Measurements from ENCODE around the gene PTGDS. TPM values are rescaled to one million over a fixed set of nuclear protein-coding genes. Genes with fewer than 3 reads are reported as not detected.
A peak's percentile ranks its signal among the peaks of the same experiment; 100 is the strongest.

The PTGDS gene
- total RNA-seq, 1 experiment from 2014 or later: 2.2 TPM

GRCh38 chr9:136991993-136992818 is 14.9 kb downstream of the PTGDS start, which contains the start of gene PAXX:
PAXX (plus strand) TSS chr9:136992422; CDS start chr9:136992444, 22 bp downstream.
- peak within 1 kb of the TSS; percentile 72 for H3K4me3 Mint-ChIP-seq
- ATAC-seq: peak; percentile 90
- H3K27me3 Mint-ChIP-seq (ENCODE audit: low read depth): peaks cover 34% of the 10 kb centered on the region
- peak; percentile 93 for DNase-seq (ENCODE audit: low spot score)
- ChIA-PET CTCF (interaction anchor here (0.5 to 4.8 kb wide), 27 partner anchors 8 to 431 kb away, joined by 3 to 34 read pairs (median 4); partner anchors contain the start of genes AJM1, EDF1, ENTPD2 and EXD3), POLR2A (interaction anchor here (0.6 to 1.6 kb wide), 3 partner anchors 9 to 26 kb away, joined by 4 to 6 read pairs (median 4); no protein-coding TSS in a partner anchor)
- H3K27ac Mint-ChIP-seq: no peak within 1 kb of the TSS
- no peaks in the 10 kb centered on the region for H3K36me3 Mint-ChIP-seq
- H3K9me3 Mint-ChIP-seq: peaks cover 9% of the 10 kb centered on the region
- H3K4me1 Mint-ChIP-seq: no peaks in the 10 kb centered on the region; the same call in 1 of the 2 replicates
- no peak for TF ChIP-seq ETV6 (CRISPR knock-in tag; IDR thresholded peaks at IDR 0.05)
- TF ChIP-seq E2F1 (CRISPR knock-in tag; IDR thresholded peaks at IDR 0.05): no peak
- TF ChIP-seq CREB1 (CRISPR knock-in tag; IDR thresholded peaks at IDR 0.05): no peak
- TF ChIP-seq USF1 (CRISPR knock-in tag; IDR thresholded peaks at IDR 0.05): no peak
- no peak for TF ChIP-seq JUN (CRISPR knock-in tag; IDR thresholded peaks at IDR 0.05)
- no peak for TF ChIP-seq NR3C1 (CRISPR knock-in tag; conservative IDR thresholded peaks at IDR 0.05; ENCODE audit: low read depth)
- TF ChIP-seq AR (CRISPR knock-in tag; IDR thresholded peaks at IDR 0.05): no peak
- no peak for TF ChIP-seq MLX (CRISPR knock-in tag; IDR thresholded peaks at IDR 0.05)
- no peak for TF ChIP-seq ZNF512 (CRISPR knock-in tag; IDR thresholded peaks at IDR 0.05; ENCODE audit: borderline replicate concordance)
- TF ChIP-seq ZNF263 (CRISPR knock-in tag; IDR thresholded peaks at IDR 0.05; ENCODE audit: low read depth): no peak
- TF ChIP-seq NR2C2 (CRISPR knock-in tag; IDR thresholded peaks at IDR 0.05): no peak
- no peak for TF ChIP-seq CDX4 (CRISPR knock-in tag; IDR thresholded peaks at IDR 0.05; ENCODE audit: borderline replicate concordance)
- no peak for TF ChIP-seq SMAD4 (CRISPR knock-in tag; IDR thresholded peaks at IDR 0.05)
- no peak for TF ChIP-seq OVOL2 (CRISPR knock-in tag; IDR thresholded peaks at IDR 0.05; ENCODE audit: borderline replicate concordance)
- no peak for TF ChIP-seq SOX15 (CRISPR knock-in tag; IDR thresholded peaks at IDR 0.05)
- no peak for TF ChIP-seq RORB (CRISPR knock-in tag; IDR thresholded peaks at IDR 0.05)
- TF ChIP-seq MAX (CRISPR knock-in tag; IDR thresholded peaks at IDR 0.05): peak; percentile 75
- 0 out of 2 replicates have a peak, but pooled peaks have one; percentile 27 for TF ChIP-seq FOXK1 (CRISPR knock-in tag; IDR thresholded peaks at IDR 0.05)
- no peak for TF ChIP-seq JAZF1 (CRISPR knock-in tag; IDR thresholded peaks at IDR 0.05)
- TF ChIP-seq ZNF281 (CRISPR knock-in tag; IDR thresholded peaks at IDR 0.05): no peak
- no peak for TF ChIP-seq ZNF232 (CRISPR knock-in tag; IDR thresholded peaks at IDR 0.05)
- no peak for TF ChIP-seq IRF2 (CRISPR knock-in tag; IDR thresholded peaks at IDR 0.05; ENCODE audit: borderline replicate concordance, low read depth)
- TF ChIP-seq HMGA2 (CRISPR knock-in tag; IDR thresholded peaks at IDR 0.05): no peak
